Measurements from ENCODE around the gene DLST.
"Not testable (repeated sequence)": the region's sequence is repeated elsewhere in the genome, so short reads cannot be mapped to it uniquely, and the experiment has no call there.

Gene DLST

GRCh38 chr14:74913393-74913910, 31.7 kb downstream of the DLST start:
- DNase-seq (ENCODE audit: extremely low spot score, insufficient read length, low read depth) (no peak), FAIRE-seq (no peak)

DNA sequence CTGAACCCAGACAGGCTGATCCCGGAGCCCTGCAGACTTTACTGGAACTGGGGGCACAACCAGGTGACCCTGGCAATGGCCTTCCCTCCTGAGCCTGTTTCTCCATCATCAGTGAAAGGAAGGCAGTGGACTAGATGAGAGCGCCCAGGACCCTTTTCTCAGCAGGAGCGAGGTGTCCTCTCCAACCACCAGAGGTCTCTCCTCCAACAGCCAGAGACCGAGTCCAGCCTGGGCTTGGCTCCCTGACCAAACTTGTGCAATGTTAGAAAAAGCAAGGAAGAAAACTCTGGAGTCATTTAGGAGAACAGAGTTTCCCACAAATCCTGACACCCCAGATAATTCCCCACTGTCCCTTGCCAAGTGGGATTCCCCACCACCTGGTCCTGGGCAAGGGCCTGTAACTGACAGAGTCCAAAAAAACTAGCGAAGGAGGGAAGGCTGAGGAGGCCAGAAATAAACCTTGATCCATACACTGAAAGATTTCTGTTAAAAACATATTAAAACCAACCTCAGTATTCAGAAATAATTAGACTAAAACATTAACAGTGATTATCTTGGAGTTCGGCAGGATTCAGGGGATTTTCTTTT, 32.4 kb downstream of the DLST start:
- peak; percentile 69 for FAIRE-seq
- DNase-seq (ENCODE audit: extremely low spot score, insufficient read length, low read depth) = no peak

GRCh38 chr14:74915426-74915825, 33.7 kb downstream of the DLST start:
- FAIRE-seq (no peak), DNase-seq (ENCODE audit: extremely low spot score, insufficient read length, low read depth) (no peak)

DNA sequence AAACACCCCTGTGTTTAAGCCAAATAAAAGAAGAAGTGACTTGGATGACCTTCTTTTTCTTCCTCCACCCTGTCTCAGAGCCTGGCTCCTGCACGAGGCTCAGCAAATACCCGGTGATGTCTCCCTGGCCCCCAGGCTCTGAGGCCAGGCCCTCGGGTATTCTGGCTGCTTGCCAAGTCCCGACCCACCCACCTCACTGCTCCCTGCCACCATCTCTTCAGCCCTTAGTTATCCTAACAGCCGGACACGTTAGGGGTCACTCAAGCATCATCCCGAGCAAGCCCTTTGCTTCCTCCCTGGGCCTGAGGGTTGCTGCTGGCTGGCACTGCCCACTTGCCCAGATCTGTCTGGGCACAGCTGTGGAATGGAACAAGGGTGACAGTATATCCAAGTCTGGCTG, 34.1 kb downstream of the DLST start:
- DNase-seq (ENCODE audit: extremely low spot score, insufficient read length, low read depth) = no peak
- FAIRE-seq = no peak

DNA sequence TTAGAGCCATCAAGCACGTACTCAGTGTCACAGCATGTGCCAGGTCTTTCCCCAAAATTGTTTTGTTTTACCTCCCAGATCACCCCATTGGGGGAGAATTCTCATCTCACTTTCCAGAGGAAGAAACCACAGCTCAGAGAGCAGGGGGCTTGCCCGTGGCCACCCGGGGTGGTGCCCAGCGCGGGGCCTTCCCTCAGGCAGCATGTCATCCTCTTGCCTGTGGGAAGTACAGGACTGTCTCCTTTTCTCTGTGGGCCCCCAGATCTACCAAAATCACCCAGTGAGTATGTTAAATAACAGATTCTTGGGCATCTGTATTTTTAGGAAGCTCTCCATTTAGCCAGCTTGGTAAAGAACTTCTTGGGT, 35.4 kb downstream of the DLST start:
- no peak for DNase-seq (ENCODE audit: extremely low spot score, insufficient read length, low read depth)
- no peak for FAIRE-seq

- DNase-seq (ENCODE audit: extremely low spot score, insufficient read length, low read depth) (no peak), FAIRE-seq (no peak)
Observed at GRCh38 chr14:74917646-74918081, 35.9 kb downstream of the DLST start.

DNA sequence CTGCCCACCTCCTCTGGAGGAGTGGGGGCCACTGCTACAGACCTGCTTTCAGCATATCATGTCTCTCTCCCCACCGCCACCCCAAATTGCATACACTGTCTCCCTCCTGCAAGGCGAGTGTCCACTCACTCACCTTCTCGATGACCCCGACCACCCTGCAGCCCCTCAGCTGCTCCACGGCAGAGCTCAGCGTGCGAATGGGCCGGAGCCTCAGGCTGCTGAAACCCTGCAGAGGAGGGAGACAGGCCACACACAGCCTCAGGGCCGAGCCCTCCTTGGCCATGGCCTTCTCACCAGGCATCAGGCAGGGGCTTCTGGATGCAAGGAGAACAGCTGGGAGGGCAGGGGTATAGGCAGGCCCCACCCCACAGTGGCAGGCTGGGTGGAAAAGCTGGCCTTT, 36.7 kb downstream of the DLST start:
- FAIRE-seq (no peak), DNase-seq (ENCODE audit: extremely low spot score, insufficient read length, low read depth) (no peak)

DNA sequence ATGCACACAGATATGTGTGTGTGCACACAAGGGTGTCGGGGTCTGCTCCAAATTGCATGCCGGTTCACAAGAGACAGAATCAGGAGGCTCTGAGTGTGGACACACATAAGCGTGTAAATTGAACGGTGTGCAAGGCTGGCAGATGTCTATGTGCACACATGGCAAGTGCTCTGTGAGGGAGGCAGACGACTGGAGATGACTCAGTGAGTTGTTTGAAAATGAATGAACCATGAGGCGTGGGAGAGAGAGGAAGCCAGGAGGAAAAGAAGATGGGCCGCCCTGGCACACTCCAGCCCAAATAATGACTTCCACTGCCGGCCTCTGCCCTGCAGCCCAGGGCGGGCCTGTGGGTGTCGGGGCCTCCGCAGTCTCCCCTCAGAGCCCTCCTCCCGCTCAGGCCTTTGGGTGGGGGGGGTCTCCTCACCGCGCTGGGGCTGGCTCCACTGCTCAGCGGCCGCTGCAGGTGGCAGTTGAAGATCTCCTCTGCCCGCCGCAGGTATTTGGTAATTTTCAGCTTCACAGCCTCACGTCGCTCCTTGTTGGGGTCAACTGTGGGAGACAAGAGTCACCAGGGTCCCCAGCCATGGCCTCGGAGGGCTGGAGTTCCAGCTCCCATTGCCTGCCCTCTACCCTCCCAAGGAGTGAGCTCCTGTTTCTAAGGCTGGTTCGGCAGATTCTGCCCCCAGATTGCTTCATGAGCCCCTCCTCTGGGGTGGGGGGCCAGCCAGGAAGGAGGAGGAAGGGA, 37.9 kb downstream of the DLST start:
- no peak for FAIRE-seq
- no peak for DNase-seq (ENCODE audit: extremely low spot score, insufficient read length, low read depth)

DNA sequence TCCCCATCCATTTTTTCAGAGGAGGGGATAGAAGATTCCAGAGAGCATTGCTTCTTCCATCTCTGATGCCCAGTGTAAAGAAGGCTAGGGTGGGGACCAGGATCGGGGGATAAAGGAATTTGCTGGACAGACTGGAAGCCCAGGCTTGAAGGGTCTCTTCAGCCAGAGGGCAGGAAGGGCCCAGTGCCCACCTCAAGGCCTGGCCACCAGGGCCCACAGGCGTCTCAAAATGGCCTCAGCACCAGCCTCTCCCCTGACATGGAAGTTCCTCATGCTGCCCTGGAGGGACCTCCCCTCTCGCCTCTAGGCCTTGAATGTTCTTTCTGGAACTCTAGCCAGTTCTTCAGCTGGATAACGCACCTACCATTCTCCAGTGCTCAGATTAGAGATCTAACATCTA, 38.6 kb downstream of the DLST start:
- FAIRE-seq (no peak), DNase-seq (ENCODE audit: extremely low spot score, insufficient read length, low read depth) (no peak)

DNA sequence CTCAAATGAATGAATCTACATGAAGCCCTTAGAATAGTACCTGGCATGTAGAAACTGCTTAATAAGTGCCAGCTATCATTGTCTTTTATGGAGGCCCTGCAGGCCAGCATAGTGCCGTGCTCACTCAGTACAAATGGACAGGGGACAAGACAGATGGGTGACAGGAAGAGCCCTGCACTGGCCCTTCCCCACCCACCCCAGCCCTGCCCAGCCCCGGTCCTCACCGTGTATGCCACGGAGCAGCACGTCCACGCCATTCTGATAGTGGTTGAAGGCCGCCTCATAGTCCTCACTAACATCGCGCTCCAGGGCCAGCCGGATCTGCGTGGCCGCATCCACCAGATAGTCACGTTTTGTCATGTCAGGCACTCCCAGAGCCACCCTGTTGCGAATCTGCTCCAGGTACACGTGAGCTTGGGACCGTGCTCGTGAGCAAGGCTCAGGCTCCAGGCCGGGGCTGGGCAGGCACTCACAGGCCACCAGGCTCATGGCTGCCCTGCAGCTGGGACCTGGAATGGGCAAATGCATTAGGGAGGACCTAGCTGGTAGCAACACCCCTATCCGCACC, 39.4 kb downstream of the DLST start:
- no peak for DNase-seq (ENCODE audit: extremely low spot score, insufficient read length, low read depth)
- no peak for FAIRE-seq

GRCh38 chr14:74921987-74922751, 40.5 kb downstream of the DLST start:
- FAIRE-seq = no peak

DNA sequence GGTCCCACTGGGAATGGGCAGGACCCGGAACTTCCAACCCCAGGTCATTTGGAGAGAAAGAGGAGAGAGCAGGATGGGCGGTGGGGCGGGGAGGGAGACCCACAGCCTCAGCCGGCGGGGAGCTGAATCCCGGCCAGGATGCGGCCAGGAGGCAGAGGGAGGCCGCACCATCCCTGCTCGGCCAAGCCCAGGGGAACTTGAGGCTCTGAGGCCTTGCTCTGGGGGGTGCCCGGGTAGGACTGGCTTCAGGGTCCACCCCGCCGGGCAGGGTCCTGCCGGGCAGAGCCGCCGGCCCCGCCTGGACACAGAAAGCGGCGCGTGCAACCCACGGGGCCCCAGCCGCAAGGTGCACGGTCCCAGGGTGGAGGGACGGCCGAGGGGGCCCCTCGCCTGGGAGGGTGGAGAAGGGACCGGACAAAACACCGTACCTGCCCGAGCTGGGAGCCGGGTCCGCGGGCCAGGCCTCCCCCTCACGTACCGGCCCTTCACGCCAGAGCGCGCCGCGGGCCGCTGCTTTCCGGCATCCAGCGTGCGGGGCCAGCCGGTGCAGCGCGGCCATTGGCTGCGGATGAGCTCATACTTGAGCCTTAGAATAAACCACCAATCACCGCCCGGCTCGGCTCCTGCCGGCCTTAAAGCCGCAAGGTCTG, 41.2 kb downstream of the DLST start, which contains the start of gene RPS6KL1:
Gene RPS6KL1 (minus strand): TSS at position 509 of the 650 bp plus-strand sequence. CDS start 1,719 bp downstream, outside the sequence.
- DNase-seq (ENCODE audit: extremely low spot score, insufficient read length, low read depth) (peak; percentile 95), FAIRE-seq (peak; percentile 84)

More at GRCh38 chr14:74921987-74922751, 40.5 kb downstream of the DLST start:
- DNase-seq (ENCODE audit: extremely low spot score, insufficient read length, low read depth) = no peak

DNA sequence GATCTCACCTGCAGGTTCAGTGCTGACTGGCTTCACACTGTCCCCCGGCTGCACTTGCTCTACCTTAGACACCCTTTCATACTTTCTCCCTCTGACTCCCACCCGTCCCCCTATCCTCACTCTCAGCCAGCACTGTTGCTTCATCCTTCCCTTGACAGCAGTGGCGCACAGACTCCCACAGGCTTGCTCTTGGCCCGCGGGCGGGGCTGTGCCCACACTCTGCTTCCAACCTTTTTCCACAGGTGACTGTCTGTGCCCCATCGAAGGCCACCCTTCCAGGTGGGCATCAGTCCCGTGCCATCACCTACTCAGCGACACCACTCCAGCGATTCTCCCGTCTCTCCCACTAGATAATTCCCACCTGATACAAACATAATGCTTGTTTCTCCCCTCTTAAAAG, 42.3 kb downstream of the DLST start:
- no peak for DNase-seq (ENCODE audit: extremely low spot score, insufficient read length, low read depth)

GRCh38 chr14:74927225-74927624, 45.5 kb downstream of the DLST start:
- DNase-seq (ENCODE audit: extremely low spot score, insufficient read length, low read depth) = no peak
- no peak for FAIRE-seq

More for the DNA sequence above, 42.3 kb downstream of the DLST start:
- FAIRE-seq = no peak

DNA sequence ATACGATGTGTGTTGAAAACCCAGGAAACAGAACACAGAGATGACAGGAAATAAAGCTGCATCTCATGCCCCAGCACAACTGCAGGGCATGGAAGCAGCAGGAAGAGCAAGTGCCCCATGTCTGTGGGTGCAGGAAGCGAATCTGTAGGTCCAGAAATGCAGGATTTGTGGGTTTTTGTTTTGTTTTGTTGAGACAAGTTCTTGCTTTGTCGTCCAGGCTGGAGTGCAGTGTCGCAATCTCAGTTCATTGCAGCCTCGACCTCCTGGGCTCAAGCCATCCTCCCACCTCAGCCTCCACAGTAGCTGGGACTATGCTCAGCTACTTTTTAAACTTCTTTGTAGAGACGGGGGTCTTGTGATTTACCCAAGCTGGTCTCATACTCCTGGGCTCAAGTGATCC, 47.5 kb downstream of the DLST start:
- no peak for FAIRE-seq

DNA sequence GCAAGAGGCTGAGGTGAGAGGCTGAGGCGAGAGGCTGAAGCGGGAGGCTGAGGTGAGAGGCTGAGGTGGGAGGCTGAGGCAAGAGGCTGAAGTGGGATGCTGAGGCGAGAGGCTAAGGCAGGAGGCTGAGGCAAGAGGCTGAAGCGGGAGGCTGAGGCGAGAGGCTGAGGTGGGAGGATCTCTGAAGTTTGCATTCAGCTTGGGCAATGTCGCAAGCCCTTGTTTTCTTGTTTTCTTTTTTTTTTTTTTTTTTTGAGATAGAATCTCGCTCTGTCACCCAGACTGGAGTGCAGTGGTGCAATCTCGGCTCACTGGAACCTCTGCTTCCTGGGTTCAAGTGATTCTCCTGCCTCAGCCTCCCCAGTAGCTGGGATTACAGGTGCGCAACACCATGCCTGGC, 50.0 kb downstream of the DLST start:
- DNase-seq (ENCODE audit: extremely low spot score, insufficient read length, low read depth); FAIRE-seq: not testable (repeated sequence)

More for the DNA sequence above, 47.5 kb downstream of the DLST start:
- no peak for DNase-seq (ENCODE audit: extremely low spot score, insufficient read length, low read depth)

- DNase-seq (ENCODE audit: extremely low spot score, insufficient read length, low read depth) (no peak), FAIRE-seq (no peak)
Observed at GRCh38 chr14:74932401-74932901, 50.7 kb downstream of the DLST start.

- not testable (repeated sequence) for DNase-seq (ENCODE audit: extremely low spot score, insufficient read length, low read depth); FAIRE-seq
Observed at GRCh38 chr14:74932936-74933335, 51.2 kb downstream of the DLST start.

DNA sequence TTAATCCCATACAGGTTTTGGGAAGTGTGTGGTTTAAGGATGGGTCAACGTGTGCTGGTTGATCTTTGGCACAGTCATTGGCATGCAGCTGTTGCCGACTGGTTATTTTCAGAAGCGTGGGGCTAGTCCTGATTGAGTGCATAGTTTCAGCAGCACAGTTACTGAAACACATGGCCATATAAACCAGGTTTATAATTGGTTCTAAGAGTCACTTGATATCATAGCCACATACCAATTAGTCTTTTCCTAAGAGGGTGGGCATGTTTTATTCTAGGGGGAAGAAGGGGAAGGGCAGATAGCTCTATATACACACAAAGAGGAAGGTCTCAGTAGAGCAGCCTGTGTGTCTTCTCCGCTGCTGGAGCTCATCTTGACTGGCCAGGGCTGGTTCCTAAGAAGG, 52.3 kb downstream of the DLST start:
- no peak for FAIRE-seq

More for the DNA sequence above, 52.3 kb downstream of the DLST start:
- DNase-seq (ENCODE audit: extremely low spot score, insufficient read length, low read depth) = no peak

Measured in GM18507 (cell line).